IMR-90 (cell line): Measurements from ENCODE around the gene MGST1.

Experiments used
- BHLHE40 ChIP-seq: fragments of 150-350 bp; IDR thresholded peaks from 2 replicates; pipeline ENCODE4 v1.6.1; 2016; ENCODE audit warnings: mild to moderate bottlenecking, low read depth, low read length
- CEBPB ChIP-seq: IDR thresholded peaks from 2 replicates; pipeline ENCODE4 v1.6.1; 2012; ENCODE audit warnings: low read depth, low read length, improper control_type of control experiment
- MAZ ChIP-seq: IDR thresholded peaks from 2 replicates; pipeline ENCODE4 v1.6.1; 2012; ENCODE audit warnings: low read depth, mild to moderate bottlenecking, low read length, improper control_type of control experiment, moderate library complexity, borderline replicate concordance
- POLR2A ChIP-seq: IDR thresholded peaks from 2 replicates; pipeline ENCODE4 v1.6.1; 2012; ENCODE audit warnings: mild to moderate bottlenecking, low read depth, low read length
- RCOR1 ChIP-seq: IDR thresholded peaks from 2 replicates; pipeline ENCODE4 v1.6.1; 2012; ENCODE audit warnings: mild to moderate bottlenecking, low read length, improper control_type of control experiment; ENCODE audit not compliant: insufficient replicate concordance
- RFX5 ChIP-seq: IDR thresholded peaks from 2 replicates; pipeline ENCODE4 v1.8.0; 2012; ENCODE audit warnings: low read depth, mild to moderate bottlenecking, low read length, moderate library complexity
- TF ChIP-seq, protein P1 (sequence below): conservative IDR thresholded peaks from 2 replicates; pipeline ENCODE4 v1.5.1; 2012; ENCODE audit warnings: mild to moderate bottlenecking, low read depth, low read length, improper control_type of control experiment
- TF ChIP-seq, protein P2 (sequence below): fragments of 150-350 bp; IDR thresholded peaks from 2 replicates; pipeline ENCODE4 v1.6.1; 2016; ENCODE audit warnings: low read depth, mild to moderate bottlenecking, low read length, moderate library complexity, borderline replicate concordance

DNA sequence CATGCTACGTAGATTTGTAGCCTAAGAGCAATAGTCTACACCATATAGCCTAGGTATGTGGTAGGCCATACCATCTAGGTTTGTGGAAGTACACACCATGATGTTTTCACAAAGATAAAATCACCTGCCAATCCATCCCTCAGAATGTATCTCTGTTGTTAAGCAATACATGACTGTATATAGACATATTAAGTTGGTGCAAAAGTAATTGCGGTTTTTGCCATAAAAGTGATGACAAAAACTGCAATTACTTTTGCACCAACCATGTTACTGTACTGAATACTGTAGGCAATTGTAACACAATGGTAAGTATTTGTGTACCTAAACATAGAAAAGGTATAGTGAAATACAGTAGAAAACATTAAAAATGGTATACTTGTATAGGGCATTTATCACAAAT, 40.5 kb downstream of the MGST1 start:
- no peak for TF ChIP-seq CEBPB
- TF ChIP-seq POLR2A = no peak
- TF ChIP-seq, protein P1, sequence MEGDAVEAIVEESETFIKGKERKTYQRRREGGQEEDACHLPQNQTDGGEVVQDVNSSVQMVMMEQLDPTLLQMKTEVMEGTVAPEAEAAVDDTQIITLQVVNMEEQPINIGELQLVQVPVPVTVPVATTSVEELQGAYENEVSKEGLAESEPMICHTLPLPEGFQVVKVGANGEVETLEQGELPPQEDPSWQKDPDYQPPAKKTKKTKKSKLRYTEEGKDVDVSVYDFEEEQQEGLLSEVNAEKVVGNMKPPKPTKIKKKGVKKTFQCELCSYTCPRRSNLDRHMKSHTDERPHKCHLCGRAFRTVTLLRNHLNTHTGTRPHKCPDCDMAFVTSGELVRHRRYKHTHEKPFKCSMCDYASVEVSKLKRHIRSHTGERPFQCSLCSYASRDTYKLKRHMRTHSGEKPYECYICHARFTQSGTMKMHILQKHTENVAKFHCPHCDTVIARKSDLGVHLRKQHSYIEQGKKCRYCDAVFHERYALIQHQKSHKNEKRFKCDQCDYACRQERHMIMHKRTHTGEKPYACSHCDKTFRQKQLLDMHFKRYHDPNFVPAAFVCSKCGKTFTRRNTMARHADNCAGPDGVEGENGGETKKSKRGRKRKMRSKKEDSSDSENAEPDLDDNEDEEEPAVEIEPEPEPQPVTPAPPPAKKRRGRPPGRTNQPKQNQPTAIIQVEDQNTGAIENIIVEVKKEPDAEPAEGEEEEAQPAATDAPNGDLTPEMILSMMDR = no peak
- TF ChIP-seq, protein P2, sequence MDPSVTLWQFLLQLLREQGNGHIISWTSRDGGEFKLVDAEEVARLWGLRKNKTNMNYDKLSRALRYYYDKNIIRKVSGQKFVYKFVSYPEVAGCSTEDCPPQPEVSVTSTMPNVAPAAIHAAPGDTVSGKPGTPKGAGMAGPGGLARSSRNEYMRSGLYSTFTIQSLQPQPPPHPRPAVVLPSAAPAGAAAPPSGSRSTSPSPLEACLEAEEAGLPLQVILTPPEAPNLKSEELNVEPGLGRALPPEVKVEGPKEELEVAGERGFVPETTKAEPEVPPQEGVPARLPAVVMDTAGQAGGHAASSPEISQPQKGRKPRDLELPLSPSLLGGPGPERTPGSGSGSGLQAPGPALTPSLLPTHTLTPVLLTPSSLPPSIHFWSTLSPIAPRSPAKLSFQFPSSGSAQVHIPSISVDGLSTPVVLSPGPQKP = no peak
- no peak for TF ChIP-seq RFX5
- no peak for TF ChIP-seq BHLHE40
- no peak for TF ChIP-seq MAZ
- no peak for TF ChIP-seq RCOR1
